Posterior vena cava (tissue), 2 donors: ENCODE measurements around the gene FIBIN. TPM values are rescaled to one million over a fixed set of nuclear protein-coding genes. Genes with fewer than 3 reads are reported as not detected.

Experiments used
- total RNA-seq, 2 donors: library from RNA; stranded (reverse); fragmentation: NEBNext Ultra II Directional; extraction: Animal tissue kit (Norgen Biotek cat#: 25700); gene quantifications; one replicate each; pipeline ENCODE4 v1.2.1, GENCODE V29; 2021
- donor health status: DM: yes; HTN: yes; CAD: no.
- donor health status: DM: yes; HTN: yes; CAD: no.

The FIBIN gene
- total RNA-seq, 2 donors from 2014 or later = 24.5 to 32.8 TPM

Other genes with a start within 250 kb of the FIBIN start
- not detected for gene BBOX1, start 46.7 kb downstream of the FIBIN start, total RNA-seq